NK-92 (cell line): ENCODE data around the gene MRPL4.
"Not testable (repeated sequence)": the region's sequence is repeated elsewhere in the genome, so short reads cannot be mapped to it uniquely, and the experiment has no call there.

Experiments used
- DNase-seq: peaks from one replicate; lab custom pipeline; 2025; ENCODE audit not compliant: unreplicated experiment; lab: John Stamatoyannopoulos, UW

The MRPL4 gene

GRCh38 chr19:10260141-10260584 lies 8.1 kb downstream of the MRPL4 start:
- no peak for DNase-seq

GRCh38 chr19:10262771-10263170 lies 10.8 kb downstream of the MRPL4 start:
- no peak for DNase-seq

- DNase-seq, result no peak
These were observed 14.7 kb downstream of the MRPL4 start for GRCh38 chr19:10266706-10267105.

- DNase-seq, result no peak
These were observed 16.1 kb downstream of the MRPL4 start for GRCh38 chr19:10268071-10268470.

- no peak for DNase-seq
These were observed 17.5 kb downstream of the MRPL4 start for GRCh38 chr19:10269333-10270179.

- DNase-seq, result no peak
These were observed 18.2 kb downstream of the MRPL4 start for GRCh38 chr19:10270180-10270615.

- no peak for DNase-seq
These were observed 18.8 kb downstream of the MRPL4 start, which contains the start of gene ICAM1 for GRCh38 chr19:10270616-10271394. Gene ICAM1 (plus strand): TSS chr19:10271120. CDS start chr19:10271160, 40 bp downstream.

GRCh38 chr19:10271543-10272086 lies 19.6 kb downstream of the MRPL4 start:
- DNase-seq, result no peak

- no peak for DNase-seq
These were observed 22.6 kb downstream of the MRPL4 start for GRCh38 chr19:10274589-10274988.

GRCh38 chr19:10277795-10278589 lies 26.0 kb downstream of the MRPL4 start:
- DNase-seq, result no peak

- no peak for DNase-seq
These were observed 26.9 kb downstream of the MRPL4 start for GRCh38 chr19:10278935-10279334.

- DNase-seq, result no peak
These were observed 27.9 kb downstream of the MRPL4 start for GRCh38 chr19:10279737-10280442.

GRCh38 chr19:10282043-10282442 lies 30.0 kb downstream of the MRPL4 start:
- DNase-seq, result not testable (repeated sequence)

- DNase-seq, result no peak
These were observed 31.5 kb downstream of the MRPL4 start for GRCh38 chr19:10283301-10284064.

GRCh38 chr19:10284065-10284959 lies 32.3 kb downstream of the MRPL4 start:
- DNase-seq, result no peak

GRCh38 chr19:10284960-10285278 lies 32.9 kb downstream of the MRPL4 start:
- DNase-seq, result no peak

GRCh38 chr19:10285393-10285792 lies 33.4 kb downstream of the MRPL4 start:
- no peak for DNase-seq
